ENCODE results near the gene C22orf15. TPM values are rescaled to one million over a fixed set of nuclear protein-coding genes. Genes with fewer than 3 reads are reported as not detected.

Gene C22orf15
- total RNA-seq, 1 experiment from 2014 or later, result 0.81 TPM

GRCh38 chr22:23760056-23760455 is 2.7 kb upstream of the C22orf15 start:
- Histone ChIP-seq H3K9ac (ENCODE audit: extremely low read depth, insufficient read length, low read length) (no peak overlapping the region), H3K56ac (ENCODE audit: insufficient read length, low read depth, low read length) (no peak overlapping the region), H3K18ac (ENCODE audit: insufficient read length, low read depth, low read length) (no peak overlapping the region), H3K79me2 (ENCODE audit: insufficient read depth, low read length) (no peaks in the 10 kb centered on the region), H3K9me3 (ENCODE audit: control insufficient read depth, low read depth, low read length) (no peaks in the 10 kb centered on the region), H2BK12ac (ENCODE audit: insufficient read length, low read depth, low read length) (no peak overlapping the region), H3K23ac (ENCODE audit: insufficient read length, low read depth, low read length) (no peak overlapping the region), H4K91ac (ENCODE audit: insufficient read length, low read depth, low read length) (no peak overlapping the region), H4K5ac (ENCODE audit: insufficient read length, low read depth, low read length) (no peak overlapping the region), H3K14ac (ENCODE audit: insufficient read depth, low read length) (no peak overlapping the region), H2AK5ac (ENCODE audit: insufficient read length, low read length) (no peak overlapping the region), H3K4me1 (ENCODE audit: insufficient read depth, low read length) (peaks cover 4% of the 10 kb centered on the region; the same call in 1 of the 2 replicates), H3K27me3 (ENCODE audit: insufficient read depth, low read length) (no peaks in the 10 kb centered on the region), H4K20me1 (ENCODE audit: control insufficient read depth, insufficient read depth, insufficient read length) (no peaks in the 10 kb centered on the region), H4K8ac (replicated peaks; ENCODE audit: insufficient read length, low read depth, low read length) (no peak overlapping the region), H2BK5ac (ENCODE audit: insufficient read length, low read length) (no peak overlapping the region), H3K27ac (ENCODE audit: insufficient read length, low read depth, low read length) (no peak overlapping the region), H2BK120ac (ENCODE audit: low read depth, low read length, poor library complexity, severe bottlenecking) (no peak overlapping the region), H3T11ph (ENCODE audit: low read length) (no peak overlapping the region), H3K23me2 (ENCODE audit: insufficient read length, low read depth, low read length, poor library complexity, severe bottlenecking) (no peaks in the 10 kb centered on the region), H3K4ac (ENCODE audit: low read depth, low read length) (no peak overlapping the region), H3K79me1 (ENCODE audit: insufficient read depth, low read depth, low read length, poor library complexity, severe bottlenecking) (no peaks in the 10 kb centered on the region), H2BK20ac (ENCODE audit: low read depth, low read length, poor library complexity, severe bottlenecking) (no peak overlapping the region), H2BK15ac (ENCODE audit: low read depth, low read length) (no peak overlapping the region), H3K4me2 (ENCODE audit: insufficient read depth, insufficient read length, low read length) (no peak overlapping the region), H2AFZ (ENCODE audit: low read length) (no peak overlapping the region)
- no peaks in the 10 kb centered on the region for H3K9me3 Mint-ChIP-seq
- H3K4me1 Mint-ChIP-seq, result peaks cover 20 to 31% of the 10 kb centered on the region in 2 experiments
- H3K27ac Mint-ChIP-seq, result no peak overlapping the region
- H3K4me3 Mint-ChIP-seq, result no peak overlapping the region
- peaks cover 30% of the 10 kb centered on the region for H3K27me3 Mint-ChIP-seq (ENCODE audit: low read depth)
- no peak for TF ChIP-seq CTCF (conservative IDR thresholded peaks at IDR 0.05)
- no CpG with 5 or more reads among the region's 6 CpGs for WGBS (ENCODE audit: extremely low coverage, insufficient read length, low lambda C conversion rate)
- no peak for DNase-seq
- peaks cover 0 to 2% (median 1%) of the 10 kb centered on the region in 3 experiments; a peak in 3 of 7 replicates for H3K36me3 Mint-ChIP-seq (ENCODE audit: insufficient read depth in 1 of 3, low read depth in 3 of 3)
